Activated CD8-positive, alpha-beta memory T cell treated with anti-CD3 and anti-CD28 coated beads, Interleukin-2, amount 50 U/mL, for 1 hour (primary cell): Measurements from ENCODE around the gene CDKN2A.

Experiments used
- DNase-seq: peaks from one replicate; pipeline ENCODE4 v3.0.0-alpha.2; 2020; ENCODE audit errors: extremely low read depth

Gene CDKN2A

DNA sequence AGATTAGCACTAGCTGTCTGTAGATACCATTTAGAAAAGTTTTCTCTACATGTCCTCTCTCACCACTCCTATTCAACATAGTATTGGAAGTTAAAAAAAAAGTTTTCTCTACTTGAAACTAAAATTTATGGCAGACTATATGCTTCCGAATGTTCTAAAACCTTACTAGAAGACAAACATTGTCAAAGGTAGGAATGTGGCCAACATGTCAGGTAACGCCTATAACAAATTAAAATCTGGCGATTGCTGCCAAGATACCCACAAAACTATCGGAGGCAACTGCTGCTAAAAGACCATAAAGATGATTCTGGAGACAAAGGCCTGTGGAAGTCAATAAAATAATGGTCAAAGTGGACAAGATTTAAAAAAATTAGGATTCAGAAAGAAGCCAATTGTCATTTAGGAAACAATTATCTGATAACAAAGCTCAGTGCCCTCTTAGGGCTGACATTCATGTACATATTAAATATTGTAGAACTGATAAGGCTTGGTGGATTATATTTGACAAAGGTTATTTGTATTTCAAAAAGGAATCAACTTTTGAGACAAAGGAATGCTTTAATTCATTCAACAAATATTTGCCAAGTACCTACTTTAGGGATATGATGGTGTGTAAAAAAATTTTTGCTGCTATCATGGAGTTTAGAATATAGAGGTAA is 52.7 kb downstream of the CDKN2A start:
- DNase-seq: no peak

DNA sequence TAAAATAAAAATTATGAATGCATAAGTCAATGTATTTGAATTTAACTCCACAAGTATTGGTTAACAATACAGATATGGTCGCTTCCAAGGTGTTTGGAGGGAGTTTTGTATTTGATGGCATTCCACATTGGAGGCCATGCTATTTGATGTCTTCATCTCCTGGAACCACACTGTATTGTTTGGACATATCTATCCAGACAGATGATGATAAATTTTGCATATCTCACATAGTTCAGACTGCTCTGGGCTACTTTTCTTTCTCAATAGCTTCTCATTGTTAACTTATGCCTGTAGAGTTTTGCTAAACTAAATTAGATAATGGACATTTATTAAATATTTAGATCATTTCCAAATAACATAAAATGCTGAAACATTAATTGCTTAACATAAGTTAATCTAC is 58.0 kb downstream of the CDKN2A start:
- no peak for DNase-seq

DNA sequence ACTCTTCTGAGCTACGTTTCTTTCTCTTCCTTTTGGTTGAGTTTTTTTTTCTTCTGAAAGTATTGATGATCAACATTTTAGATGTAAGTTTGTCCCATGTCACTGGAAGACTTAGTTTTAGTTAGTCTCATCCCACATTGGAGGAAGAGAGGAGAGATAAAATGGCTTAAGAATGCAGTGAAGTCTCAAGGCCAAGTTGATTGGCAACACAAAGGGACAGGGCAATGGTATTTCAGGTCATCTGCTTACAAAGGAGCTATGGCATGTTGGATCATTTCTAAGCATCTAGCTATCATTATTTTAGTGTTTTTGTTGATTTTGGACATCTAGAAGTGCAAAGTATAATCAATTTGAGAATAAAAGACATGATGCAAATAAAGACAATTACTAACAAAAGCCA is 58.6 kb downstream of the CDKN2A start:
- no peak for DNase-seq

DNA sequence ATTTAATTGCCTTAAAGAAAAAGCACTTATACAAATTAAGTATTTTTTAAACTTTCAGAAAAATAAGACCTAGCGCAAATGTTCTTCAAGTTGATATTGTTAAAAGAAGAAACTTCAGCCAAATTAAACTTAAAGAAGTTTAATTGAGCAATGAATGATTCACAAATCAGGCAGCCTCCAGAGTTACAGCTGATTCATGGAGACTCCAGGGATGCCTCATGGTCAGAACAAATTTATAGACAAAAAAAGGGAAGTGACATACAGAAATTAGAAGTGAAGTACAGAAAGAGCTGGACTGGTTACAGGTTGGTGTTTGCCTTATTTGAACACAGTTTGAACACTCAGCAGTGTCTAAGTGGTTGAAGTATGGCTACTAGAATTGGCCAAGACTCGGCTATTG is 60.3 kb downstream of the CDKN2A start:
- no peak for DNase-seq

DNA sequence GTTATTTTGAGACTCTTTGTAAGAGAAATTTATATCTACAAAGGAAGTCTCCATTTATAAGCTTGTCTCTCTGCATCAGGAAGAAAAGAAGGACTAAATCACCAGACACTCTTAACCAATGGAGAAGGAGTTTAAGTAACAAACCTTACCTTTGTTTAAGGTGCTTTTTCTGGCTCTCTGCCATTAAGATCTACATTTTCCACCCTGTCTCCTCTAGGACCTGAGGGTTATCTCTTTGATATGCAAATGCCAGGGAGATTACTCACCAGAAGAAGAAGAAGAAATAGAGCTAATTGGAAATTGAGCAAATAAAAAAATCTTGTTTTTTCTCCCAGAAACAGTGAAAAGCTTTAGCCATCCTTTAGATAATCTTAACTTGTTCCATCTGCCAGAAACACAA is 60.9 kb downstream of the CDKN2A start:
- DNase-seq: no peak

DNA sequence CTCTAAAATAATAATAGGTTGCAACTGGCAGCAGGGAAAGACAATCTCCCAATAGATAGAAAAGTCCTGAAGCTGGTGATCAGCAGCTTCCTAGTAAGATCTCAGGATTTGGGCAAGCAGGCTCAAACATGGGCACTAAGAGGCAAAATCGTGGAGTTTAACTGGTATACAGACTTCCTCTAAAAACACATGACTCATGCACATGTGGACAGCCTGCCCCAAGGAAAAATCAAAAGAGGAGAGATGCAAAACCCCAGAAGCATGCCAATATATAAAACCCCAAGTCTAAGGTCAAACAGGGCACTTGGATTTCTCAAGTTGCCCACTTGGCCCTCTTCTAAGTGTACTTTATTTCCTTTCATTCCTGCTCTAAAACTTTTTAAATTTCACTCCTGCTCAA is 62.8 kb downstream of the CDKN2A start:
- no peak for DNase-seq

DNA sequence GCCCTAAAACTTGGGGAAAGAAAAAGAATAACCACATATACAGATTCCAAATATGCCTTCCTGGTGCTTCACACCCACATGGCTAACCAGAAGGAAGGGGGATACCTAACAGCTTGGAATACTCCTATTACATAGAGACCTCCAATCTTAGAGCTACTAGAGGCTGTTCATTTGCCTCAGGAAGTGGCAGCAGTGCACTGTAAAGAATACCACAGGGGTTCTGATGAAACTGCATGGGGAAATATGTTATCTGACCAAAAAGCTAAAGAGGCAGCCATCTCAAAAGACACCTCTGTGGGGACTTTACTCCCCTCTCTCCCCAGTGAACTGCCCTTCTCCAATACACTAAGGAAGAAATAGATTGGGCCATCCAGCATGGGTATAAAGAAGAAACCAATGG is 66.4 kb downstream of the CDKN2A start:
- DNase-seq: no peak

DNA sequence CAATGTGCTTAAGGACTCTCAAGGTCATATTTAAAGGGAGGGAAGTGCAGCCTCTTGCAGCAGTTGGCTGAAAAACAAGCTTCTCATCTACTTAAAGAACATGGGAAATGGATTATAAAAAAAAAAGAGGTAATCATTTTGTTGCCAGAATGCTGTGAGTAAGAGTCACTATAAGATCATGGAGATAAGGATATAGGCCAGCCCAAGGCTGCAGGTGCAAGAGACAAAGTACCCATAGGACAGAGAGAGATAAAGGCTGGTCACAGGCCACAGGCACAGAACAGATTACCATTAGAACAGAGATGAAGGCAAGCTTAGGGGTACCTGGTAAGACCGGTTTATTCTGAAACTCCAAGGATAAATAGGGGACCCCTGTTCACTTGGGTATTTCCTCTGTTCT is 70.5 kb downstream of the CDKN2A start:
- no peak for DNase-seq

DNA sequence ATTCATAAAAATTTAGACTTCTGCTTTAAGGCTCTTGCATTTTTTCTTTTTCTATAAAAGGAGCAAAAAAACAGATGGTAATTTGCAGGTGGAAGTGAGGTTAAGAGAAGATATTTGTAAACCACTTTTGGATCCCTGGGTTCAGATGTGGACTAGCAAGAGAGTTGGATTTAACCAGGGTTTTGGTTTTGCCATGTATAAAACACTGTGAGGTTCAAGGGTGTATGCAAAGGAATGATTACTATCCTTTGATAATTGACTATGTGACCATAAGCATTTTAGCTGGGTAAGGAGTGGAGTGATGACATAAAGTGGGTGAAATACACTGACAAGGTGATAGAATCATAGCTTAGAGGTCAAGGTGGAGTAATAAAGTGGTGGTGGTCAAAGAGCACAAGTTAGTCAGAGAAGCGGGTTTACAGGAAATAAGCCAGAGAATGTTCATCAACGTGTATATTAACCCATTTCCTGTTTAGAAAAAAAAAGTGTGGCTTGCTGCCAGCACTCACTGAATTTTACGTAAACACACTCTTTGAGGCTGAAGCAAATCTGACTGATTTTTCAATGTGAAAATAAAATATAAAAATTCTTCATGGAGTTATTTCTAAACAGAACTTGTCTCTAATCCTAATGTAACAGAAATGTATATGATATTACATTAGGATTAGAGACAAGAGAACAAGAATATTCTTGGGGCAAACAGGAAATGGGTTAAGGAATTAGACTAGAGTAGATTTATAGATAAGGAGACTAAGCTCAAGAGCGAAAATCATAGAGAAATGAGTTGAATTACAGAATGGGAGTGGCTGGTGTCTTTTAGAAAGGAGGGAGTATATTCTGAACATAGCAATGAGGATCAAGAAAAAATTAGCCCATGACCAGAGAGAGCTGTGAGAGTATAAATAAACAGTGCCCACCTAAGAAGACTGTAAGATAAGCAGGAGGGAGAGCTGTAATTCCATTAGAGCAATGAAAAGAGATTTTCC is 74.5 kb downstream of the CDKN2A start:
- no peak for DNase-seq
